HG02610 (cell line): ENCODE data around the gene TRIM24.
"Not testable (repeated sequence)": the region's sequence is repeated elsewhere in the genome, so short reads cannot be mapped to it uniquely, and the experiment has no call there.

Experiments used
- ATAC-seq: cut with Tn5 transposase; IDR thresholded peaks from one replicate; pipeline ENCODE4 v1.9.1; 2021; ENCODE audit warnings: mild to moderate bottlenecking, moderate library complexity; ENCODE audit not compliant: unreplicated experiment

The TRIM24 gene

GRCh38 chr7:138525757-138526156, 65.7 kb downstream of the TRIM24 start:
- no peak for ATAC-seq

GRCh38 chr7:138527746-138528223, 67.7 kb downstream of the TRIM24 start:
- ATAC-seq = no peak

GRCh38 chr7:138536833-138537232, 76.8 kb downstream of the TRIM24 start:
- not testable (repeated sequence) for ATAC-seq

- ATAC-seq = peak; percentile 28
Measured at GRCh38 chr7:138538518-138538917, 78.5 kb downstream of the TRIM24 start.

GRCh38 chr7:138538997-138539644, 79.1 kb downstream of the TRIM24 start:
- ATAC-seq = no peak

- peak; percentile 93 for ATAC-seq
Measured at GRCh38 chr7:138542183-138542582, 82.1 kb downstream of the TRIM24 start.

- ATAC-seq = no peak
Measured at GRCh38 chr7:138543739-138544138, 83.7 kb downstream of the TRIM24 start.

- no peak for ATAC-seq
Measured at GRCh38 chr7:138545123-138545522, 85.1 kb downstream of the TRIM24 start.

- ATAC-seq = no peak
Measured at GRCh38 chr7:138546064-138546619, 86.1 kb downstream of the TRIM24 start.

GRCh38 chr7:138546829-138547228, 86.8 kb downstream of the TRIM24 start:
- no peak for ATAC-seq

- no peak for ATAC-seq
Measured at GRCh38 chr7:138549082-138549481, 89.0 kb downstream of the TRIM24 start.

- ATAC-seq = no peak
Measured at GRCh38 chr7:138550337-138550736, 90.3 kb downstream of the TRIM24 start.

- no peak for ATAC-seq
Measured at GRCh38 chr7:138551102-138551501, 91.0 kb downstream of the TRIM24 start.

- ATAC-seq = no peak
Measured at GRCh38 chr7:138553805-138554204, 93.7 kb downstream of the TRIM24 start.

- no peak for ATAC-seq
Measured at GRCh38 chr7:138554674-138555073, 94.6 kb downstream of the TRIM24 start.

- no peak for ATAC-seq
Measured at GRCh38 chr7:138555684-138556083, 95.6 kb downstream of the TRIM24 start.

GRCh38 chr7:138556771-138557484, 96.9 kb downstream of the TRIM24 start:
- no peak for ATAC-seq

GRCh38 chr7:138559448-138559847, 99.4 kb downstream of the TRIM24 start:
- ATAC-seq = no peak

GRCh38 chr7:138563808-138564207, 103.7 kb downstream of the TRIM24 start:
- ATAC-seq = no peak

- no peak for ATAC-seq
Measured at GRCh38 chr7:138564365-138564764, 104.3 kb downstream of the TRIM24 start.

- ATAC-seq = no peak
Measured at GRCh38 chr7:138565071-138565450, 105.0 kb downstream of the TRIM24 start.

GRCh38 chr7:138565451-138566114, 105.5 kb downstream of the TRIM24 start:
- no peak for ATAC-seq
